ENCODE measurements around the gene ZNF330.

ZNF330 gene

GRCh38 chr4:141233673-141234072 is 13.0 kb downstream of the ZNF330 start:
- Histone ChIP-seq H3K4me2 (ENCODE audit: insufficient read depth, low read length, poor library complexity, severe bottlenecking) (no peak overlapping the region), H2BK120ac (ENCODE audit: low read depth, low read length) (no peak overlapping the region), H3K9me3 (replicated peaks in 1 of 2; ENCODE audit: control insufficient read depth in 2 of 2, insufficient read depth in 1 of 2, low read depth in 1 of 2, low read length in 2 of 2) (no peaks in the 10 kb centered on the region), H3K4me3 (ENCODE audit: low read length in 2 of 2) (no peak overlapping the region), H2BK12ac (ENCODE audit: low read length) (no peak overlapping the region), H2AFZ (ENCODE audit: low read length) (no peak overlapping the region), H3K18ac (ENCODE audit: low read length) (no peak overlapping the region), H4K8ac (ENCODE audit: low read depth, low read length) (no peak overlapping the region), H3K4me1 (ENCODE audit: control insufficient read depth in 2 of 2, insufficient read depth in 1 of 2, low read depth in 1 of 2, low read length in 2 of 2) (no peaks in the 10 kb centered on the region), H3K23ac (ENCODE audit: low read depth, low read length, poor library complexity) (no peak overlapping the region), H3K27me3 (ENCODE audit: control insufficient read depth in 3 of 3, insufficient read depth in 3 of 3, low read depth in 1 of 3, low read length in 3 of 3) (no peaks in the 10 kb centered on the region), H2AK5ac (ENCODE audit: low read depth, low read length) (no peak overlapping the region), H3K4ac (ENCODE audit: low read length) (no peak overlapping the region), H3K36me3 (replicated peaks in 1 of 2; ENCODE audit: control insufficient read depth in 2 of 2, insufficient read depth in 2 of 2, low read length in 2 of 2) (peaks cover 15 to 66% of the 10 kb centered on the region in 2 donors), H3K14ac (ENCODE audit: low read length) (no peak overlapping the region), H3K9ac (ENCODE audit: low read depth, low read length, poor library complexity) (no peak overlapping the region), H2BK5ac (ENCODE audit: low read length) (no peak overlapping the region), H3K27ac (replicated peaks; ENCODE audit: low read length) (no peak overlapping the region), H4K91ac (ENCODE audit: low read depth, low read length, poor library complexity) (no peak overlapping the region), H2BK15ac (ENCODE audit: low read length) (no peak overlapping the region), H3K79me1 (ENCODE audit: low read depth, low read length) (no peaks in the 10 kb centered on the region)
- DNase-seq (ENCODE audit: low spot score), result no peak
- no CpG with 5 or more reads among the region's 3 CpGs for WGBS, 2 donors (ENCODE audit: extremely low coverage in 2 of 2, insufficient read length in 2 of 2, insufficient replicate concordance in 1 of 2)

DNA sequence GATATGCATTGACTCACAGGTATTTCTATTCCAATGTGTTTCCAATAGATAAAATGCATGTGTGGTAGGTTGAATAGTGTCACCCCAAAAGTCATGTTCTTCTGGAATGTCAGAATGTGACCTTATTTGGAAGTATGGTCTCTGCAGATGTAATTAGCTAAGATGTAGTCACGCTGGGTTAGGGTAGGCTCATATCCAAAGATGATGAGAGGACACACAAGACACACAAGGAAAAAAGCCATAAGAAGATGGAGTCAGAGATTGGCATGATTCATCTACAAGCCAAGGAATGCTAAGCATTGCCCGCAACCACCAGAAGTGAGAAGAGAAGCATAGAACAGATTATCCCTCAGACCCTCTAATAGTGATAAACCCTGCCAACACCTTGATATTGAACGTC is 17.5 kb downstream of the ZNF330 start:
- Histone ChIP-seq H3K27ac (replicated peaks; ENCODE audit: low read length) (no peak overlapping the region), H2BK5ac (ENCODE audit: low read length) (no peak overlapping the region), H3K4ac (ENCODE audit: low read length) (no peak overlapping the region), H3K14ac (ENCODE audit: low read length) (no peak overlapping the region), H2AK5ac (ENCODE audit: low read depth, low read length) (no peak overlapping the region), H3K27me3 (ENCODE audit: control insufficient read depth in 3 of 3, insufficient read depth in 3 of 3, low read depth in 1 of 3, low read length in 3 of 3) (no peaks in the 10 kb centered on the region), H2AFZ (ENCODE audit: low read length) (no peak overlapping the region), H4K91ac (ENCODE audit: low read depth, low read length, poor library complexity) (no peak overlapping the region), H3K9me3 (replicated peaks in 1 of 2; ENCODE audit: control insufficient read depth in 2 of 2, insufficient read depth in 1 of 2, low read depth in 1 of 2, low read length in 2 of 2) (no peaks in the 10 kb centered on the region), H3K4me1 (ENCODE audit: control insufficient read depth in 2 of 2, insufficient read depth in 1 of 2, low read depth in 1 of 2, low read length in 2 of 2) (no peaks in the 10 kb centered on the region), H3K9ac (ENCODE audit: low read depth, low read length, poor library complexity) (no peak overlapping the region), H3K79me1 (ENCODE audit: low read depth, low read length) (no peaks in the 10 kb centered on the region), H3K4me3 (ENCODE audit: low read length in 2 of 2) (no peak overlapping the region), H2BK12ac (ENCODE audit: low read length) (no peak overlapping the region), H3K23ac (ENCODE audit: low read depth, low read length, poor library complexity) (no peak overlapping the region), H2BK120ac (ENCODE audit: low read depth, low read length) (no peak overlapping the region), H3K4me2 (ENCODE audit: insufficient read depth, low read length, poor library complexity, severe bottlenecking) (no peak overlapping the region), H3K18ac (ENCODE audit: low read length) (no peak overlapping the region), H3K36me3 (replicated peaks in 1 of 2; ENCODE audit: control insufficient read depth in 2 of 2, insufficient read depth in 2 of 2, low read length in 2 of 2) (peaks cover 5 to 21% of the 10 kb centered on the region in 2 donors), H4K8ac (ENCODE audit: low read depth, low read length) (no peak overlapping the region), H2BK15ac (ENCODE audit: low read length) (no peak overlapping the region)
- no peak for DNase-seq (ENCODE audit: low spot score)
- no CpG with 5 or more reads among the region's 3 CpGs for WGBS, 2 donors (ENCODE audit: extremely low coverage in 2 of 2, insufficient read length in 2 of 2, insufficient replicate concordance in 1 of 2)

GRCh38 chr4:141240259-141240658 is 19.6 kb downstream of the ZNF330 start:
- Histone ChIP-seq H3K9ac (ENCODE audit: low read depth, low read length, poor library complexity) (no peak overlapping the region), H4K91ac (ENCODE audit: low read depth, low read length, poor library complexity) (no peak overlapping the region), H2BK5ac (ENCODE audit: low read length) (no peak overlapping the region), H2AK5ac (ENCODE audit: low read depth, low read length) (no peak overlapping the region), H3K4ac (ENCODE audit: low read length) (no peak overlapping the region), H2AFZ (ENCODE audit: low read length) (no peak overlapping the region), H3K23ac (ENCODE audit: low read depth, low read length, poor library complexity) (no peak overlapping the region), H2BK120ac (ENCODE audit: low read depth, low read length) (no peak overlapping the region), H3K18ac (ENCODE audit: low read length) (no peak overlapping the region), H3K4me2 (ENCODE audit: insufficient read depth, low read length, poor library complexity, severe bottlenecking) (no peak overlapping the region), H3K4me1 (ENCODE audit: control insufficient read depth in 2 of 2, insufficient read depth in 1 of 2, low read depth in 1 of 2, low read length in 2 of 2) (no peaks in the 10 kb centered on the region), H3K36me3 (replicated peaks in 1 of 2; ENCODE audit: control insufficient read depth in 2 of 2, insufficient read depth in 2 of 2, low read length in 2 of 2) (peaks cover 0 to under 1% of the 10 kb centered on the region in 2 donors), H3K4me3 (ENCODE audit: low read length in 2 of 2) (peak overlapping the region in 1 of 2 donors; percentile 35), H3K14ac (ENCODE audit: low read length) (no peak overlapping the region), H4K8ac (ENCODE audit: low read depth, low read length) (no peak overlapping the region), H3K27ac (replicated peaks; ENCODE audit: low read length) (no peak overlapping the region), H2BK12ac (ENCODE audit: low read length) (no peak overlapping the region), H2BK15ac (ENCODE audit: low read length) (no peak overlapping the region), H3K79me1 (ENCODE audit: low read depth, low read length) (no peaks in the 10 kb centered on the region), H3K27me3 (ENCODE audit: control insufficient read depth in 3 of 3, insufficient read depth in 3 of 3, low read depth in 1 of 3, low read length in 3 of 3) (no peaks in the 10 kb centered on the region), H3K9me3 (replicated peaks in 1 of 2; ENCODE audit: control insufficient read depth in 2 of 2, insufficient read depth in 1 of 2, low read depth in 1 of 2, low read length in 2 of 2) (no peaks in the 10 kb centered on the region)
- no CpG with 5 or more reads among the region's 3 CpGs for WGBS, 2 donors (ENCODE audit: extremely low coverage in 2 of 2, insufficient read length in 2 of 2, insufficient replicate concordance in 1 of 2)
- no peak for DNase-seq (ENCODE audit: low spot score)

- Histone ChIP-seq H3K9ac (ENCODE audit: low read depth, low read length, poor library complexity) (no peak overlapping the region), H3K4ac (ENCODE audit: low read length) (no peak overlapping the region), H3K4me2 (ENCODE audit: insufficient read depth, low read length, poor library complexity, severe bottlenecking) (no peak overlapping the region), H2BK120ac (ENCODE audit: low read depth, low read length) (no peak overlapping the region), H3K27ac (replicated peaks; ENCODE audit: low read length) (no peak overlapping the region), H3K23ac (ENCODE audit: low read depth, low read length, poor library complexity) (no peak overlapping the region), H3K4me1 (ENCODE audit: control insufficient read depth in 2 of 2, insufficient read depth in 1 of 2, low read depth in 1 of 2, low read length in 2 of 2) (no peaks in the 10 kb centered on the region), H3K14ac (ENCODE audit: low read length) (no peak overlapping the region), H3K36me3 (replicated peaks in 1 of 2; ENCODE audit: control insufficient read depth in 2 of 2, insufficient read depth in 2 of 2, low read length in 2 of 2) (no peaks in the 10 kb centered on the region), H4K91ac (ENCODE audit: low read depth, low read length, poor library complexity) (no peak overlapping the region), H2AFZ (ENCODE audit: low read length) (no peak overlapping the region), H2BK5ac (ENCODE audit: low read length) (no peak overlapping the region), H4K8ac (ENCODE audit: low read depth, low read length) (no peak overlapping the region), H2BK15ac (ENCODE audit: low read length) (no peak overlapping the region), H3K9me3 (replicated peaks in 1 of 2; ENCODE audit: control insufficient read depth in 2 of 2, insufficient read depth in 1 of 2, low read depth in 1 of 2, low read length in 2 of 2) (no peaks in the 10 kb centered on the region), H3K4me3 (ENCODE audit: low read length in 2 of 2) (no peak overlapping the region), H3K27me3 (ENCODE audit: control insufficient read depth in 3 of 3, insufficient read depth in 3 of 3, low read depth in 1 of 3, low read length in 3 of 3) (no peaks in the 10 kb centered on the region), H2AK5ac (ENCODE audit: low read depth, low read length) (no peak overlapping the region), H3K18ac (ENCODE audit: low read length) (no peak overlapping the region), H2BK12ac (ENCODE audit: low read length) (no peak overlapping the region), H3K79me1 (ENCODE audit: low read depth, low read length) (no peaks in the 10 kb centered on the region)
- WGBS, 2 donors (ENCODE audit: extremely low coverage in 2 of 2, insufficient read length in 2 of 2, insufficient replicate concordance in 1 of 2), result no CpG with 5 or more reads among the region's 2 CpGs
- DNase-seq (ENCODE audit: low spot score), result no peak
These were observed 20.0 kb downstream of the ZNF330 start for GRCh38 chr4:141240671-141241070.

Measured in neuronal stem cell (in vitro differentiated cells).